ENCODE results near the gene SIVA1. TPM values are rescaled to one million over a fixed set of nuclear protein-coding genes. Genes with fewer than 3 reads are reported as not detected.

Gene SIVA1
- total RNA-seq, 1 experiment from 2014 or later = 128 TPM

DNA sequence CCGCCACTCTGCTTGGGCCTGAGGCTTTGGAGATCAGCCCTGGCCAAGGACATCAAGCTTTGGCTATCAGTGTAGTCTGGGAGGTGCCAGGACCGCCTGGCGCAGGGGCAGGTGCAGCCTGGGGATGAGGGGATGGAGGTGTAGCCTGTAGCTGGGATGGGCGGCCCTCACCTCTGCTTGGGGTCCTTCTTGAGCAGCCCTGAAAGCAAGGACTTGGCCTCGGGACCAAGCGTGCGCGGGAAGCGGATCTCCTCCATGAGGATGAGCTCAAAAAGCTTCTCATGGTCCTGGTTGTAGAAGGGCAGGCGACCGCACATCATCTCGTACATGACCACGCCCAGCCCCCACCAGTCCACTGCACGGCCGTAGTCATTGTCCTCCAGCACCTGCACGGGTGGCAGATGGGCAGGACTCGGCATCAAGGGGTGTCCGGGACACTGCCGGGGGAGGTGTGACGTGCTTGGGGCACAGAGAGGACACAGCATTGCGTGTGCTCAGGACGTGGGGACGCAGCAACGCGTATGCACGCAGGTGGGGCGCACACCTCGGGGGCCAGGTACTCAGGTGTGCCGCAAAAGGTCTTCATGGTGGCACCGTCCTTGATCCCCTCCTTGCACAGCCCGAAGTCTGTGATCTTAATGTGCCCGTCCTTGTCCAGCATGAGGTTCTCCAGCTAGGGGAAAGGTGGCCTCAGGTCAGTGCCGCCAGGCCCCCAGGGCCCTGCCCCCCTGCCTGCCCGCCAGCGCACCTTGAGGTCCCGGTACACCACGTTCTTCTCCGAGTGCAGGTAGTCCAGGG, 20.0 kb downstream of the SIVA1 start:
- Mint-ChIP-seq H3K36me3 (peaks cover 33% of the 10 kb centered on the region), H3K9me3 (peaks cover 6% of the 10 kb centered on the region), H3K27ac (no peak overlapping the region), H3K27me3 (ENCODE audit: low read depth) (no peaks in the 10 kb centered on the region), H3K4me1 (peaks cover 17% of the 10 kb centered on the region), H3K4me3 (no peak overlapping the region)
- ATAC-seq (no peak), DNase-seq (ENCODE audit: low spot score) (no peak)
- TF ChIP-seq, protein P1, sequence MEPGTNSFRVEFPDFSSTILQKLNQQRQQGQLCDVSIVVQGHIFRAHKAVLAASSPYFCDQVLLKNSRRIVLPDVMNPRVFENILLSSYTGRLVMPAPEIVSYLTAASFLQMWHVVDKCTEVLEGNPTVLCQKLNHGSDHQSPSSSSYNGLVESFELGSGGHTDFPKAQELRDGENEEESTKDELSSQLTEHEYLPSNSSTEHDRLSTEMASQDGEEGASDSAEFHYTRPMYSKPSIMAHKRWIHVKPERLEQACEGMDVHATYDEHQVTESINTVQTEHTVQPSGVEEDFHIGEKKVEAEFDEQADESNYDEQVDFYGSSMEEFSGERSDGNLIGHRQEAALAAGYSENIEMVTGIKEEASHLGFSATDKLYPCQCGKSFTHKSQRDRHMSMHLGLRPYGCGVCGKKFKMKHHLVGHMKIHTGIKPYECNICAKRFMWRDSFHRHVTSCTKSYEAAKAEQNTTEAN (CRISPR knock-in tag; IDR thresholded peaks at IDR 0.05) = no peak
- TF ChIP-seq MAX (CRISPR knock-in tag; IDR thresholded peaks at IDR 0.05) (no peak), IRF1 (CRISPR knock-in tag; IDR thresholded peaks at IDR 0.05) (no peak), ZNF232 (CRISPR knock-in tag; IDR thresholded peaks at IDR 0.05) (no peak), ESRRA (CRISPR knock-in tag; IDR thresholded peaks at IDR 0.05; ENCODE audit: borderline replicate concordance) (no peak), ETV6 (CRISPR knock-in tag; IDR thresholded peaks at IDR 0.05) (no peak), GRHL2 (CRISPR knock-in tag; IDR thresholded peaks at IDR 0.05; ENCODE audit: insufficient replicate concordance, severe bottlenecking) (no peak), NR1H2 (CRISPR knock-in tag; IDR thresholded peaks at IDR 0.05) (no peak), MXD4 (CRISPR knock-in tag; IDR thresholded peaks at IDR 0.05; ENCODE audit: borderline replicate concordance) (no peak), ZNF396 (CRISPR knock-in tag; IDR thresholded peaks at IDR 0.05; ENCODE audit: borderline replicate concordance) (no peak), ELF4 (CRISPR knock-in tag; IDR thresholded peaks at IDR 0.05; ENCODE audit: low read depth) (no peak)
- TF ChIP-seq, protein P2, sequence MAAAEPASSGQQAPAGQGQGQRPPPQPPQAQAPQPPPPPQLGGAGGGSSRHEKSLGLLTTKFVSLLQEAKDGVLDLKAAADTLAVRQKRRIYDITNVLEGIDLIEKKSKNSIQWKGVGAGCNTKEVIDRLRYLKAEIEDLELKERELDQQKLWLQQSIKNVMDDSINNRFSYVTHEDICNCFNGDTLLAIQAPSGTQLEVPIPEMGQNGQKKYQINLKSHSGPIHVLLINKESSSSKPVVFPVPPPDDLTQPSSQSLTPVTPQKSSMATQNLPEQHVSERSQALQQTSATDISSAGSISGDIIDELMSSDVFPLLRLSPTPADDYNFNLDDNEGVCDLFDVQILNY (CRISPR knock-in tag; IDR thresholded peaks at IDR 0.05) = no peak
- ChIA-PET POLR2A (interaction anchor here (0.6 kb wide), 1 partner anchor 90 kb away, joined by 3 read pairs; no protein-coding TSS in a partner anchor), CTCF (interaction anchor here (0.7 to 1.2 kb wide), 3 partner anchors 8 to 91 kb away, joined by 3 read pairs; no protein-coding TSS in a partner anchor)

DNA sequence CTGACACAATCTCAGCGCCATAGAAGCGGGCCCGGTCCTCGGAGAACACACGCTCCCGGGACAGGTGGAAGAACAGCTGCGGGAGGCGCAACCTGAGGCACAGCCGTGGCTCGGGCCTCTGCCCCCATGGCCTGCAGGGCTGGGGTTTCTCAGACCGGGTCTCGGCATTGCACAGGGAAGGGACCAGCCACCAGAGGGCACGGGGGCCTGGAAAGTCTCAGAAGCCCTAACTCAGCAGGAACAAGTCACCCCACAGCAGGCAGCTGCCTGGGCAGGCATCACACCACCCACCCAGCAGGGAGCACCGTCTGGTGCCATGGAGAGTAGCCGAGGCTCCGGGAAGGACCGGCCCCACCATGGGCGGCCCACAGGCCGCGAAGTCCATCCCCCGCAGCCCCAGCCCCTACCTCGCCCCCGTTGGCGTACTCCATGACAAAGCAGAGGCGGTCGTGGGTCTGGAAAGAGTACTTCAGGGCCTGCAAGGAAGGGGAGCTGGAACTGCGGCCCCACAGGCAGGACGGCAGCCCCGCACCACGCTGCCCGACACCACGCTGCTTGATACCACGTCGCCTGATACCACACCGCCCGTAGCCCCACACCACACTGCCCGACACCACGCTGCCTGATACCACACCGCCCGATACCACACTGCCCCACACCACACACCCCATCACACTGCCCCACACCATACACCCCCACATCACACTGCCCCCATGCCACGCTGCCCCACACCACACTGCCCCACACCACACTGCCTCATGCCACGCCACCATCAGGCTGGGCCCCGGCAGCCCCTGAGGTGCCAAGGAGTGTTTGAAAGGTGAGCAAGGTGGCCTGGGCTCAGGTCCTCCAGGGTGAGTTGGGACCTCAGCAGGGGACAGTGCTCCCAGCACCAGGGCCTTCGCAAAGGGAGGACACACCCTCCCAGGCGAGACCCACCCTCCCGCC, 20.8 kb downstream of the SIVA1 start:
- peaks cover 14% of the 10 kb centered on the region for H3K4me1 Mint-ChIP-seq
- no peak for ATAC-seq
- peaks cover 33% of the 10 kb centered on the region for H3K36me3 Mint-ChIP-seq
- H3K27ac Mint-ChIP-seq = no peak overlapping the region
- no peak overlapping the region for H3K4me3 Mint-ChIP-seq
- ChIA-PET CTCF (interaction anchor here (1.2 kb wide), 1 partner anchor 47 kb away, joined by 3 read pairs; no protein-coding TSS in a partner anchor), POLR2A (no interaction called here)
- H3K9me3 Mint-ChIP-seq = peaks cover 6% of the 10 kb centered on the region
- DNase-seq (ENCODE audit: low spot score) = no peak
- no peaks in the 10 kb centered on the region for H3K27me3 Mint-ChIP-seq (ENCODE audit: low read depth)
- TF ChIP-seq, protein P3, sequence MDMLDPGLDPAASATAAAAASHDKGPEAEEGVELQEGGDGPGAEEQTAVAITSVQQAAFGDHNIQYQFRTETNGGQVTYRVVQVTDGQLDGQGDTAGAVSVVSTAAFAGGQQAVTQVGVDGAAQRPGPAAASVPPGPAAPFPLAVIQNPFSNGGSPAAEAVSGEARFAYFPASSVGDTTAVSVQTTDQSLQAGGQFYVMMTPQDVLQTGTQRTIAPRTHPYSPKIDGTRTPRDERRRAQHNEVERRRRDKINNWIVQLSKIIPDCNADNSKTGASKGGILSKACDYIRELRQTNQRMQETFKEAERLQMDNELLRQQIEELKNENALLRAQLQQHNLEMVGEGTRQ (CRISPR knock-in tag; IDR thresholded peaks at IDR 0.05) = no peak
- TF ChIP-seq, protein P4, sequence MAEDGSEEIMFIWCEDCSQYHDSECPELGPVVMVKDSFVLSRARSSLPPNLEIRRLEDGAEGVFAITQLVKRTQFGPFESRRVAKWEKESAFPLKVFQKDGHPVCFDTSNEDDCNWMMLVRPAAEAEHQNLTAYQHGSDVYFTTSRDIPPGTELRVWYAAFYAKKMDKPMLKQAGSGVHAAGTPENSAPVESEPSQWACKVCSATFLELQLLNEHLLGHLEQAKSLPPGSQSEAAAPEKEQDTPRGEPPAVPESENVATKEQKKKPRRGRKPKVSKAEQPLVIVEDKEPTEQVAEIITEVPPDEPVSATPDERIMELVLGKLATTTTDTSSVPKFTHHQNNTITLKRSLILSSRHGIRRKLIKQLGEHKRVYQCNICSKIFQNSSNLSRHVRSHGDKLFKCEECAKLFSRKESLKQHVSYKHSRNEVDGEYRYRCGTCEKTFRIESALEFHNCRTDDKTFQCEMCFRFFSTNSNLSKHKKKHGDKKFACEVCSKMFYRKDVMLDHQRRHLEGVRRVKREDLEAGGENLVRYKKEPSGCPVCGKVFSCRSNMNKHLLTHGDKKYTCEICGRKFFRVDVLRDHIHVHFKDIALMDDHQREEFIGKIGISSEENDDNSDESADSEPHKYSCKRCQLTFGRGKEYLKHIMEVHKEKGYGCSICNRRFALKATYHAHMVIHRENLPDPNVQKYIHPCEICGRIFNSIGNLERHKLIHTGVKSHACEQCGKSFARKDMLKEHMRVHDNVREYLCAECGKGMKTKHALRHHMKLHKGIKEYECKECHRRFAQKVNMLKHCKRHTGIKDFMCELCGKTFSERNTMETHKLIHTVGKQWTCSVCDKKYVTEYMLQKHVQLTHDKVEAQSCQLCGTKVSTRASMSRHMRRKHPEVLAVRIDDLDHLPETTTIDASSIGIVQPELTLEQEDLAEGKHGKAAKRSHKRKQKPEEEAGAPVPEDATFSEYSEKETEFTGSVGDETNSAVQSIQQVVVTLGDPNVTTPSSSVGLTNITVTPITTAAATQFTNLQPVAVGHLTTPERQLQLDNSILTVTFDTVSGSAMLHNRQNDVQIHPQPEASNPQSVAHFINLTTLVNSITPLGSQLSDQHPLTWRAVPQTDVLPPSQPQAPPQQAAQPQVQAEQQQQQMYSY (CRISPR knock-in tag; IDR thresholded peaks at IDR 0.05) = 0 out of 2 replicates have a peak, but pooled peaks have one; percentile 2
